ENCODE data around the gene ELAPOR1. TPM values are rescaled to one million over a fixed set of nuclear protein-coding genes. Genes with fewer than 3 reads are reported as not detected.
"Not testable (repeated sequence)": the region's sequence is repeated elsewhere in the genome, so short reads cannot be mapped to it uniquely, and the experiment has no call there.

Gene ELAPOR1
- total RNA-seq, 1 donor from 2014 or later, result 0.70 TPM

DNA sequence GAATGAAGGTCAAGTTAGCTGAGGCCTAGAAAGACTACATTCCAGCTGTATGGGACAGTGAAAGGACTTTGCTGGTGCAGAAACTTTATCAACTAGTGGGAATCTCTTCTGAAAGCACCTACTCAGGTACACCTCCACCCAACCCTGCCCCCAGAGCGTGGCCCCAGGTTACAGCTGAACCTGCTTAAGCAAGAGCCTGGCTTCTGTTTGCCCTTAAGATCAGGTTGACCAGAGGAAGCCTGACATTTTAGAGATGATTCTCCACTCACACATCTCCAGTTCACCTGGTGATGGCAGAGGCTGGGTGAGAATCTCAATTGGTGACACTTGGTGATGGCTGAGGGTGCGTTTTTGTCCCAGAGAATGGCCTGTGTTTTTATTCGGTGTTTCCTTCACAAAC is 24.0 kb downstream of the ELAPOR1 start:
- H3K9me3 Mint-ChIP-seq, result no peaks in the 10 kb centered on the region
- H3K27ac Mint-ChIP-seq (ENCODE audit: unreplicated experiment), result no peak overlapping the region
- no peak for DNase-seq (ENCODE audit: low read depth, low spot score)
- no peaks in the 10 kb centered on the region for H3K27me3 Mint-ChIP-seq (ENCODE audit: low read depth)
- no peak for TF ChIP-seq CTCF (conservative IDR thresholded peaks at IDR 0.05)
- no peaks in the 10 kb centered on the region for H3K4me1 Mint-ChIP-seq
- no peak overlapping the region for H3K4me3 Mint-ChIP-seq
- H3K36me3 Mint-ChIP-seq (ENCODE audit: low read depth), result no peaks in the 10 kb centered on the region

DNA sequence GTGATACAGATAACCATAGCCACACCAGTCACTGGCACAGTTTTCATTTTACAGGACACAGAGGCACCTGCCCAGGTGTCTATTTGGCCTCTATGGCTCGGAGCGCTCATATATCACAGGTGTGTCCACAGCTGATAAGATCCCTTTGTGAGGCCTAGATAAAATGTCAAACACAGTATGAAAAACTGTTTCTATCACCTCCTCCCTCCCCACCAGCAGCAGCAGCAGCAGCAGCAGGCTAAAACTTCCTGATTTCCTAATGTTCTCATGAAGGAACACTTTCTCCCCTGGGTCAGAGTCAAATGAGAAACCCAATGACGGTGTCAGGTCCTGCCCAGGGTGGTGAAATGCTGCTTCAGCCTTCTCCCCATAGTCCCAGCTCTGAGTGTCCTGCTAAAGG is 24.4 kb downstream of the ELAPOR1 start:
- H3K9me3 Mint-ChIP-seq, result no peaks in the 10 kb centered on the region
- no peaks in the 10 kb centered on the region for H3K4me1 Mint-ChIP-seq
- H3K27me3 Mint-ChIP-seq (ENCODE audit: low read depth), result no peaks in the 10 kb centered on the region
- DNase-seq (ENCODE audit: low read depth, low spot score), result no peak
- TF ChIP-seq CTCF (conservative IDR thresholded peaks at IDR 0.05), result no peak
- no peaks in the 10 kb centered on the region for H3K36me3 Mint-ChIP-seq (ENCODE audit: low read depth)
- no peak overlapping the region for H3K4me3 Mint-ChIP-seq
- H3K27ac Mint-ChIP-seq (ENCODE audit: unreplicated experiment), result no peak overlapping the region

- no peak for TF ChIP-seq CTCF (conservative IDR thresholded peaks at IDR 0.05)
- no peaks in the 10 kb centered on the region for H3K36me3 Mint-ChIP-seq (ENCODE audit: low read depth)
- no peak for DNase-seq (ENCODE audit: low read depth, low spot score)
- no peak overlapping the region for H3K27ac Mint-ChIP-seq (ENCODE audit: unreplicated experiment)
- H3K9me3 Mint-ChIP-seq, result no peaks in the 10 kb centered on the region
- H3K27me3 Mint-ChIP-seq (ENCODE audit: low read depth), result no peaks in the 10 kb centered on the region
- no peaks in the 10 kb centered on the region for H3K4me1 Mint-ChIP-seq
- no peak overlapping the region for H3K4me3 Mint-ChIP-seq
Observed at GRCh38 chr1:109140392-109140791, 26.5 kb downstream of the ELAPOR1 start.

GRCh38 chr1:109142260-109142659 is 28.3 kb downstream of the ELAPOR1 start:
- Mint-ChIP-seq H3K27me3 (ENCODE audit: low read depth) (no peaks in the 10 kb centered on the region), H3K9me3 (no peaks in the 10 kb centered on the region), H3K4me1 (no peaks in the 10 kb centered on the region), H3K36me3 (ENCODE audit: low read depth) (no peaks in the 10 kb centered on the region), H3K4me3 (no peak overlapping the region), H3K27ac (ENCODE audit: unreplicated experiment) (no peak overlapping the region)
- no peak for TF ChIP-seq CTCF (conservative IDR thresholded peaks at IDR 0.05)
- no peak for DNase-seq (ENCODE audit: low read depth, low spot score)

DNA sequence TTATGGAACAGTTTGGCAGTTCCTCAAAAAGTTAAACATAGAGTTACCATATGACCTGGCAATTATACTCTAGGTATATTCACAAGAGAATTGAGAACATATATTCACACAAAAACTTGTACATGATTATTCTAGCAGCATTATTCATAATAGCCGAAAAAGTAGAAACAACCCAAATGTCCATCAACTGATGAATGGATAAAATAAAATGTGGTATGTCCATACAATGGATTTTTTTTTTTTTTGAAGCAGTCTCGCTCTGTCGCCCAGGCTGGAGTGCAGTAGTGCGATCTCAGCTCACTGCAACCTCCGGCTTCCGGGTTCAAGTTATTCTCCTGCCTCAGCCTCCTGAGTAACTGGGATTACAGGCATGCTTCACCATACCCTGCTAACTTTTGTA is 28.8 kb downstream of the ELAPOR1 start:
- not testable (repeated sequence) for DNase-seq (ENCODE audit: low read depth, low spot score); H3K27ac Mint-ChIP-seq (ENCODE audit: unreplicated experiment); H3K4me3 Mint-ChIP-seq; H3K36me3 Mint-ChIP-seq (ENCODE audit: low read depth); H3K27me3 Mint-ChIP-seq (ENCODE audit: low read depth); H3K4me1 Mint-ChIP-seq; H3K9me3 Mint-ChIP-seq

- peaks cover 30% of the 10 kb centered on the region for H3K4me1 Mint-ChIP-seq
- TF ChIP-seq CTCF (conservative IDR thresholded peaks at IDR 0.05), result no peak
- no peaks in the 10 kb centered on the region for H3K27me3 Mint-ChIP-seq (ENCODE audit: low read depth)
- no peak overlapping the region for H3K27ac Mint-ChIP-seq (ENCODE audit: unreplicated experiment)
- no peaks in the 10 kb centered on the region for H3K9me3 Mint-ChIP-seq
- no peaks in the 10 kb centered on the region for H3K36me3 Mint-ChIP-seq (ENCODE audit: low read depth)
- DNase-seq (ENCODE audit: low read depth, low spot score), result no peak
- H3K4me3 Mint-ChIP-seq, result no peak overlapping the region
Observed at GRCh38 chr1:109148987-109149561, 35.2 kb downstream of the ELAPOR1 start.
